K562 (cell line): ENCODE data around the gene PYM1. TPM values are rescaled to one million over a fixed set of nuclear protein-coding genes. Genes with fewer than 3 reads are reported as not detected.

ENCODE experiments used
- ATF7 ChIP-seq: fragments of 450-650 bp; IDR thresholded peaks from 2 replicates; pipeline ENCODE4 v1.7.1; 2014; ENCODE audit warnings: mild to moderate bottlenecking, moderate library complexity
- BHLHE40 ChIP-seq: IDR thresholded peaks from 2 replicates; pipeline ENCODE4 v1.6.1; 2011; ENCODE audit warnings: low read length, improper control_type of control experiment
- DDX20 ChIP-seq: fragments of 450-650 bp; IDR thresholded peaks from 2 replicates; pipeline ENCODE4 v1.6.1; 2016; ENCODE audit warnings: missing genetic modification characterization, low read depth, mild to moderate bottlenecking, missing compliant biosample characterization, moderate library complexity
- ELF2 ChIP-seq: fragments of 250-450 bp; sonication (Bioruptor Pico); IDR thresholded peaks from 2 replicates; pipeline ENCODE4 v1.5.0; 2021; ENCODE audit warnings: mild to moderate bottlenecking
- ETV1 ChIP-seq: fragments of 450-650 bp; conservative IDR thresholded peaks from 2 replicates; pipeline ENCODE4 v1.6.1; 2016; ENCODE audit warnings: missing genetic modification characterization, control low read depth, low read depth, missing compliant biosample characterization
- EWSR1 ChIP-seq: fragments of 450-650 bp; IDR thresholded peaks from 2 replicates; pipeline ENCODE4 v1.6.1; 2018; ENCODE audit warnings: borderline replicate concordance, mild to moderate bottlenecking, low read depth, moderate library complexity; ENCODE audit not compliant: partially characterized antibody
- FOXA3 ChIP-seq, 2 experiments: fragments of 450-650 bp in 1 of 2; sonication (generic) in 1 of 2; formaldehyde crosslinking; IDR thresholded peaks in 1 of 2; conservative IDR thresholded peaks in 1 of 2; 2 replicates each; pipeline versions ENCODE4 v1.4.0 to v1.8.0; 2020 to 2022; ENCODE audit warnings: mild to moderate bottlenecking in 2 of 2, missing genetic modification reagents in 1 of 2
- NCOR1 ChIP-seq: fragments of 450-650 bp; IDR thresholded peaks from 2 replicates; pipeline ENCODE4 v1.6.1; 2016; ENCODE audit warnings: mild to moderate bottlenecking, moderate library complexity
- NR1H2 ChIP-seq: sonication (generic); formaldehyde crosslinking; IDR thresholded peaks from 2 replicates; pipeline ENCODE4 v1.4.0; 2020; ENCODE audit warnings: mild to moderate bottlenecking, missing genetic modification reagents
- POLR3A ChIP-seq: IDR thresholded peaks from 2 replicates; pipeline ENCODE4 v1.6.1; 2011; ENCODE audit warnings: borderline replicate concordance, mild to moderate bottlenecking, moderate library complexity; ENCODE audit not compliant: insufficient read length, insufficient read depth; ENCODE audit errors: extremely low read depth
- RBM25 ChIP-seq: fragments of 200-400 bp; formaldehyde crosslinking; IDR thresholded peaks from 2 replicates; pipeline ENCODE4 v1.6.1; 2018; ENCODE audit warnings: low read length, low read depth, moderate library complexity; ENCODE audit not compliant: severe bottlenecking
- SIN3A ChIP-seq, 2 experiments: fragments of 150-350 bp in 1 of 2; IDR thresholded peaks; 2 replicates each; pipeline ENCODE4 v1.6.1; 2011 to 2016; ENCODE audit warnings: borderline replicate concordance in 2 of 2, low read depth in 2 of 2, low read length in 2 of 2, mild to moderate bottlenecking in 2 of 2, moderate library complexity in 2 of 2; ENCODE audit not compliant: control insufficient read depth in 1 of 2
- SUPT5H ChIP-seq: fragments of 450-650 bp; IDR thresholded peaks from 2 replicates; pipeline ENCODE4 v1.6.1; 2016
- TAF1 ChIP-seq: IDR thresholded peaks from 2 replicates; pipeline ENCODE4 v1.6.1; 2011; ENCODE audit warnings: mild to moderate bottlenecking, low read length, moderate library complexity; ENCODE audit not compliant: insufficient read depth, control insufficient read depth, severe bottlenecking; ENCODE audit errors: extremely low read depth
- TCF7L2 ChIP-seq: fragments of 150-350 bp; IDR thresholded peaks from 2 replicates; pipeline ENCODE4 v1.6.1; 2016; ENCODE audit warnings: low read depth, mild to moderate bottlenecking, low read length, moderate library complexity
- ZNF766 ChIP-seq: fragments of 200-800 bp; sonication (Bioruptor generic); conservative IDR thresholded peaks from 2 replicates; pipeline ENCODE4 v1.6.1; 2016; ENCODE audit warnings: missing genetic modification characterization, missing compliant biosample characterization
- polyA plus RNA-seq, 8 experiments: library from polyadenylated mRNA; depleted of rRNA in 4 of 8; stranded (reverse) in 5 of 8; unstranded in 3 of 8; fragments of >200 nt; fragmentation: Nextera tagmentation in 2 of 8; fragmentation: Illumina TruSeq in 1 of 8; extraction: Ambion mirVana in 2 of 8; extraction: Trizol in 1 of 8; gene quantifications; 2 replicates each; pipeline versions ENCODE4 v1.2.1 to v1.2.3, GENCODE V29; 2011 to 2014; ENCODE audit warnings: inconsistent platforms in 1 of 8, missing spikeins in 1 of 8
- total RNA-seq, 7 experiments: library from RNA; depleted of rRNA in 6 of 7; stranded (reverse); fragments of >200 nt in 6 of 7; fragmentation: Illumina TruSeq in 2 of 7; extraction: Trizol in 2 of 7; gene quantifications; 2 replicates each; pipeline versions ENCODE4 v1.2.1 to v1.2.3, GENCODE V29; 2011 to 2021; ENCODE audit warnings: low replicate concordance in 1 of 7
- TF ChIP-seq, protein P1 (sequence below): sonication (generic); formaldehyde crosslinking; IDR thresholded peaks from 2 replicates; pipeline ENCODE4 v1.8.1; 2022; ENCODE audit warnings: missing genetic modification reagents
- TF ChIP-seq, protein P2 (sequence below), 2 experiments: IDR thresholded peaks; 2 replicates each; pipeline ENCODE4 v1.6.1; 2011; ENCODE audit warnings: borderline replicate concordance in 1 of 2, control low read depth in 1 of 2, low read depth in 1 of 2, low read length in 1 of 2, mild to moderate bottlenecking in 1 of 2, mixed read lengths in 1 of 2, moderate library complexity in 1 of 2; ENCODE audit not compliant: insufficient read depth in 1 of 2, insufficient read length in 1 of 2, poor library complexity in 1 of 2, severe bottlenecking in 1 of 2; ENCODE audit errors: extremely low read depth in 1 of 2
- TF ChIP-seq, protein P3 (sequence below), 2 experiments: fragments of 450-650 bp in 1 of 2; sonication (generic) in 1 of 2; formaldehyde crosslinking; conservative IDR thresholded peaks; 2 replicates each; pipeline versions ENCODE4 v1.4.0 to v1.8.1; 2020 to 2022; ENCODE audit warnings: mild to moderate bottlenecking in 1 of 2, missing genetic modification reagents in 1 of 2
- TF ChIP-seq, protein P4 (sequence below): fragments of 450-650 bp; IDR thresholded peaks from 2 replicates; pipeline ENCODE4 v1.6.1; 2016
- TF ChIP-seq, protein P5 (sequence below): fragments of 450-650 bp; formaldehyde crosslinking; IDR thresholded peaks from 2 replicates; pipeline ENCODE4 v1.4.0; 2022; ENCODE audit warnings: missing genetic modification characterization

Gene PYM1
- total and polyA plus RNA-seq, 9 of the 15 experiments (the other 6 are each of a cell fraction or from before 2014, with no cell fraction given), result 29.0 to 51.3 (median 34.1) TPM

DNA sequence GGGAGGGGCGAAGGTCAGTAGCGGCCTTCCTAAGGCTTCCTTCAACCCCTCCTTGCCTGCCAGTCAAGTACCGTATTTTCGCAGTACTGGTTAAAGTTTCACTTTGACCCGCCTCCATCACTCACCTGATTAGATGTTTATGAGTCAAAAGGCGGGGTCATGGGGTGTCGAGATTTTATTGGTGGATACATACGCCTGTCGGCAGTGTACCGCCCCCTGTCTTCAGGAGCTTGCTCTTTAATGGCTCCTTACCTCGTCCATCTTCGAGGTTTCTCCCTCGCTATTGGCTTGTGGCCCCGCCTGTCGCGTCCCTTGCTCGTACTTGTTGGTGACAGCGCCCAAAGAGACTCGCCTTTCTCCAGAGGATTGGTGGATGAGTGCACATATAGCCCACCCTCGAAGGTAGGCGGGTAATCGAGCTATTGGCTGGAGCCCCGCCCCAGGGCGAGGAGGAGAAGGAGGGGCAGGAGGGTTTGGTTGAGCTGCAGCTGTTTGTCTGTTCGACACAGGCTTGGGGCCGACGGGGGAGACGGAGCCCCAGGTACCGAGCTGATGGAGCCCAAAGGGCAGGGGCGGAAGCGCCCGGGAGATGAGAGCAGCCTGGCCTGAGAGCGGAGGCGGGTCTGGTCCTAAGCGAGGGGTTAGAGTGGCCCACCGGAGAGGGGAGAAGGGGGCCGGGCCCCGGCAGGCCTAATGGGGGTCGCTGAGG, 46.1 kb upstream of the PYM1 start, which contains the start of gene RAB5B (continued):
- TF ChIP-seq SIN3A (IDR thresholded peaks at IDR 0.05; ENCODE audit: borderline replicate concordance in 2 of 2, control insufficient read depth in 1 of 2, low read depth in 2 of 2, low read length in 2 of 2), result peak; percentile 96 to 99; a peak in 3 of 4 replicates
- TF ChIP-seq, protein P1, sequence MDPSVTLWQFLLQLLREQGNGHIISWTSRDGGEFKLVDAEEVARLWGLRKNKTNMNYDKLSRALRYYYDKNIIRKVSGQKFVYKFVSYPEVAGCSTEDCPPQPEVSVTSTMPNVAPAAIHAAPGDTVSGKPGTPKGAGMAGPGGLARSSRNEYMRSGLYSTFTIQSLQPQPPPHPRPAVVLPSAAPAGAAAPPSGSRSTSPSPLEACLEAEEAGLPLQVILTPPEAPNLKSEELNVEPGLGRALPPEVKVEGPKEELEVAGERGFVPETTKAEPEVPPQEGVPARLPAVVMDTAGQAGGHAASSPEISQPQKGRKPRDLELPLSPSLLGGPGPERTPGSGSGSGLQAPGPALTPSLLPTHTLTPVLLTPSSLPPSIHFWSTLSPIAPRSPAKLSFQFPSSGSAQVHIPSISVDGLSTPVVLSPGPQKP (CRISPR knock-in tag), result no peak
- no peak for TF ChIP-seq TCF7L2
- TF ChIP-seq NCOR1, result no peak
- TF ChIP-seq ATF7, result peak; percentile 98
- TF ChIP-seq, protein P2, sequence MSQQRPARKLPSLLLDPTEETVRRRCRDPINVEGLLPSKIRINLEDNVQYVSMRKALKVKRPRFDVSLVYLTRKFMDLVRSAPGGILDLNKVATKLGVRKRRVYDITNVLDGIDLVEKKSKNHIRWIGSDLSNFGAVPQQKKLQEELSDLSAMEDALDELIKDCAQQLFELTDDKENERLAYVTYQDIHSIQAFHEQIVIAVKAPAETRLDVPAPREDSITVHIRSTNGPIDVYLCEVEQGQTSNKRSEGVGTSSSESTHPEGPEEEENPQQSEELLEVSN (IDR thresholded peaks at IDR 0.05; ENCODE audit: borderline replicate concordance in 1 of 2, extremely low read depth in 1 of 2, insufficient read depth in 1 of 2, insufficient read length in 1 of 2, low read depth in 1 of 2, low read length in 1 of 2, poor library complexity in 1 of 2, severe bottlenecking in 1 of 2), result peak in 1 of 2 experiments; percentile 63
- peak; percentile 75 for TF ChIP-seq TAF1
- peak; percentile 38 for TF ChIP-seq BHLHE40
- TF ChIP-seq, protein P3, sequence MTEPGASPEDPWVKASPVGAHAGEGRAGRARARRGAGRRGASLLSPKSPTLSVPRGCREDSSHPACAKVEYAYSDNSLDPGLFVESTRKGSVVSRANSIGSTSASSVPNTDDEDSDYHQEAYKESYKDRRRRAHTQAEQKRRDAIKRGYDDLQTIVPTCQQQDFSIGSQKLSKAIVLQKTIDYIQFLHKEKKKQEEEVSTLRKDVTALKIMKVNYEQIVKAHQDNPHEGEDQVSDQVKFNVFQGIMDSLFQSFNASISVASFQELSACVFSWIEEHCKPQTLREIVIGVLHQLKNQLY (CRISPR knock-in tag; conservative IDR thresholded peaks at IDR 0.05), result no peak
- no peak for TF ChIP-seq FOXA3 (CRISPR knock-in tag; conservative IDR thresholded peaks at IDR 0.05 in 1 of 2, IDR thresholded peaks at IDR 0.05 in 1 of 2)
- TF ChIP-seq POLR3A, result no peak
- TF ChIP-seq RBM25, result peak; percentile 98
- peak; percentile 91 for TF ChIP-seq SUPT5H
- no peak for TF ChIP-seq NR1H2 (CRISPR knock-in tag)
- TF ChIP-seq, protein P4, sequence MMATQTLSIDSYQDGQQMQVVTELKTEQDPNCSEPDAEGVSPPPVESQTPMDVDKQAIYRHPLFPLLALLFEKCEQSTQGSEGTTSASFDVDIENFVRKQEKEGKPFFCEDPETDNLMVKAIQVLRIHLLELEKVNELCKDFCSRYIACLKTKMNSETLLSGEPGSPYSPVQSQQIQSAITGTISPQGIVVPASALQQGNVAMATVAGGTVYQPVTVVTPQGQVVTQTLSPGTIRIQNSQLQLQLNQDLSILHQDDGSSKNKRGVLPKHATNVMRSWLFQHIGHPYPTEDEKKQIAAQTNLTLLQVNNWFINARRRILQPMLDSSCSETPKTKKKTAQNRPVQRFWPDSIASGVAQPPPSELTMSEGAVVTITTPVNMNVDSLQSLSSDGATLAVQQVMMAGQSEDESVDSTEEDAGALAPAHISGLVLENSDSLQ, result peak; percentile 100
- TF ChIP-seq DDX20 (tag), result no peak
- TF ChIP-seq ETV1 (tag), result no peak
- TF ChIP-seq ELF2 (CRISPR knock-in tag), result peak; percentile 56; the same call in 1 of the 2 replicates
- TF ChIP-seq, protein P5, sequence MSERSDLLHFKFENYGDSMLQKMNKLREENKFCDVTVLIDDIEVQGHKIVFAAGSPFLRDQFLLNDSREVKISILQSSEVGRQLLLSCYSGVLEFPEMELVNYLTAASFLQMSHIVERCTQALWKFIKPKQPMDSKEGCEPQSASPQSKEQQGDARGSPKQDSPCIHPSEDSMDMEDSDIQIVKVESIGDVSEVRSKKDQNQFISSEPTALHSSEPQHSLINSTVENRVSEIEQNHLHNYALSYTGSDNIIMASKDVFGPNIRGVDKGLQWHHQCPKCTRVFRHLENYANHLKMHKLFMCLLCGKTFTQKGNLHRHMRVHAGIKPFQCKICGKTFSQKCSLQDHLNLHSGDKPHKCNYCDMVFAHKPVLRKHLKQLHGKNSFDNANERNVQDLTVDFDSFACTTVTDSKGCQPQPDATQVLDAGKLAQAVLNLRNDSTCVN, result no peak
- TF ChIP-seq ZNF766 (CRISPR knock-in tag), result 0 out of 2 replicates have a peak, but pooled peaks have one; percentile 13
- no peak for TF ChIP-seq EWSR1
